ENCODE measurements around the gene CTAG1B.
"Not testable (repeated sequence)": the region's sequence is repeated elsewhere in the genome, so short reads cannot be mapped to it uniquely, and the experiment has no call there.

DNA sequence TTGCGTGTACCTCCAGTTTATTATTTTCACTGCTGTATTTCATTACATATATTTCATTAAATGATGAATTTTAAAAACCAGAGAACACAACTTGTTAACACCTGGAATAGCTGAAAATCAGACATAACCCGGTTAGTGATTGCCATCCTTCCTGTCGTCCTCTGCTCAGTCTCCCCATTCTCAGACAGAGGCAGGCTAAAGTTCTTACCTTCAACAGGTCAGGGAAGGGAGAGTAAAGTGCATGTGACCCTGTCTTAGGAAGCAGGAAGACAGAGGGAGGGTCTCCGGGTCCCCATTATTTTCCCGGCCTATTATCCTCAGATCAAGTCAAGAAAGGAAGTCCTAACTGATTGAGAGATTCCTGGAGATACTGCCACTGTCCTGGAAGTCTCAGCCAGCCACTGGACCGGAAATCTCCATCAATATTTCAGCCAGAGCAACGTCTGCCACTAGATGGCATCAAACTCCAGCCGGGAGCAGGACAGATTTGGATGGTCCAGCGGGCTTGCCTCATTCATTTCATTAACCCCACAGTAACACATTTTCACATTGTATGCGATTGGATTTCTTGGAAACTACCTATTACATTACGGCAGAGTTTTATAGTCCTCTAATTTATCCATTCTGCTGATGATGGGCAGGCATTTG, 1.8 kb upstream of the CTAG1B start:
- TF ChIP-seq, protein P1, sequence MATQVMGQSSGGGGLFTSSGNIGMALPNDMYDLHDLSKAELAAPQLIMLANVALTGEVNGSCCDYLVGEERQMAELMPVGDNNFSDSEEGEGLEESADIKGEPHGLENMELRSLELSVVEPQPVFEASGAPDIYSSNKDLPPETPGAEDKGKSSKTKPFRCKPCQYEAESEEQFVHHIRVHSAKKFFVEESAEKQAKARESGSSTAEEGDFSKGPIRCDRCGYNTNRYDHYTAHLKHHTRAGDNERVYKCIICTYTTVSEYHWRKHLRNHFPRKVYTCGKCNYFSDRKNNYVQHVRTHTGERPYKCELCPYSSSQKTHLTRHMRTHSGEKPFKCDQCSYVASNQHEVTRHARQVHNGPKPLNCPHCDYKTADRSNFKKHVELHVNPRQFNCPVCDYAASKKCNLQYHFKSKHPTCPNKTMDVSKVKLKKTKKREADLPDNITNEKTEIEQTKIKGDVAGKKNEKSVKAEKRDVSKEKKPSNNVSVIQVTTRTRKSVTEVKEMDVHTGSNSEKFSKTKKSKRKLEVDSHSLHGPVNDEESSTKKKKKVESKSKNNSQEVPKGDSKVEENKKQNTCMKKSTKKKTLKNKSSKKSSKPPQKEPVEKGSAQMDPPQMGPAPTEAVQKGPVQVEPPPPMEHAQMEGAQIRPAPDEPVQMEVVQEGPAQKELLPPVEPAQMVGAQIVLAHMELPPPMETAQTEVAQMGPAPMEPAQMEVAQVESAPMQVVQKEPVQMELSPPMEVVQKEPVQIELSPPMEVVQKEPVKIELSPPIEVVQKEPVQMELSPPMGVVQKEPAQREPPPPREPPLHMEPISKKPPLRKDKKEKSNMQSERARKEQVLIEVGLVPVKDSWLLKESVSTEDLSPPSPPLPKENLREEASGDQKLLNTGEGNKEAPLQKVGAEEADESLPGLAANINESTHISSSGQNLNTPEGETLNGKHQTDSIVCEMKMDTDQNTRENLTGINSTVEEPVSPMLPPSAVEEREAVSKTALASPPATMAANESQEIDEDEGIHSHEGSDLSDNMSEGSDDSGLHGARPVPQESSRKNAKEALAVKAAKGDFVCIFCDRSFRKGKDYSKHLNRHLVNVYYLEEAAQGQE (tag by site-specific recombination; IDR thresholded peaks at IDR 0.05), result not testable (repeated sequence)
- not testable (repeated sequence) for TF ChIP-seq ZNF544 (tag by site-specific recombination; IDR thresholded peaks at IDR 0.05); ZNF48 (tag by site-specific recombination; IDR thresholded peaks at IDR 0.05); ZFP41 (tag by site-specific recombination; IDR thresholded peaks at IDR 0.05; ENCODE audit: borderline replicate concordance); YY1 (tag by site-specific recombination; IDR thresholded peaks at IDR 0.05); ZNF350 (tag by site-specific recombination; IDR thresholded peaks at IDR 0.05); SCRT1 (tag by site-specific recombination; IDR thresholded peaks at IDR 0.05; ENCODE audit: borderline replicate concordance); KLF9 (tag by site-specific recombination; IDR thresholded peaks at IDR 0.05; ENCODE audit: low read depth); ZNF658 (tag by site-specific recombination; IDR thresholded peaks at IDR 0.05)
- TF ChIP-seq, protein P2, sequence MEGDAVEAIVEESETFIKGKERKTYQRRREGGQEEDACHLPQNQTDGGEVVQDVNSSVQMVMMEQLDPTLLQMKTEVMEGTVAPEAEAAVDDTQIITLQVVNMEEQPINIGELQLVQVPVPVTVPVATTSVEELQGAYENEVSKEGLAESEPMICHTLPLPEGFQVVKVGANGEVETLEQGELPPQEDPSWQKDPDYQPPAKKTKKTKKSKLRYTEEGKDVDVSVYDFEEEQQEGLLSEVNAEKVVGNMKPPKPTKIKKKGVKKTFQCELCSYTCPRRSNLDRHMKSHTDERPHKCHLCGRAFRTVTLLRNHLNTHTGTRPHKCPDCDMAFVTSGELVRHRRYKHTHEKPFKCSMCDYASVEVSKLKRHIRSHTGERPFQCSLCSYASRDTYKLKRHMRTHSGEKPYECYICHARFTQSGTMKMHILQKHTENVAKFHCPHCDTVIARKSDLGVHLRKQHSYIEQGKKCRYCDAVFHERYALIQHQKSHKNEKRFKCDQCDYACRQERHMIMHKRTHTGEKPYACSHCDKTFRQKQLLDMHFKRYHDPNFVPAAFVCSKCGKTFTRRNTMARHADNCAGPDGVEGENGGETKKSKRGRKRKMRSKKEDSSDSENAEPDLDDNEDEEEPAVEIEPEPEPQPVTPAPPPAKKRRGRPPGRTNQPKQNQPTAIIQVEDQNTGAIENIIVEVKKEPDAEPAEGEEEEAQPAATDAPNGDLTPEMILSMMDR (tag by site-specific recombination; IDR thresholded peaks at IDR 0.05), result not testable (repeated sequence)
- TF ChIP-seq, protein P3, sequence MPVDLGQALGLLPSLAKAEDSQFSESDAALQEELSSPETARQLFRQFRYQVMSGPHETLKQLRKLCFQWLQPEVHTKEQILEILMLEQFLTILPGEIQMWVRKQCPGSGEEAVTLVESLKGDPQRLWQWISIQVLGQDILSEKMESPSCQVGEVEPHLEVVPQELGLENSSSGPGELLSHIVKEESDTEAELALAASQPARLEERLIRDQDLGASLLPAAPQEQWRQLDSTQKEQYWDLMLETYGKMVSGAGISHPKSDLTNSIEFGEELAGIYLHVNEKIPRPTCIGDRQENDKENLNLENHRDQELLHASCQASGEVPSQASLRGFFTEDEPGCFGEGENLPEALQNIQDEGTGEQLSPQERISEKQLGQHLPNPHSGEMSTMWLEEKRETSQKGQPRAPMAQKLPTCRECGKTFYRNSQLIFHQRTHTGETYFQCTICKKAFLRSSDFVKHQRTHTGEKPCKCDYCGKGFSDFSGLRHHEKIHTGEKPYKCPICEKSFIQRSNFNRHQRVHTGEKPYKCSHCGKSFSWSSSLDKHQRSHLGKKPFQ (tag by site-specific recombination; IDR thresholded peaks at IDR 0.05), result not testable (repeated sequence)

Measured in HEK293 (cell line).